Nucleus accumbens (tissue), 56 donors: Measurements from ENCODE around the gene VCAN.

Experiments
- DNase-seq, 56 donors: peaks; one replicate each; lab custom pipeline; 2025; lab: John Stamatoyannopoulos, UW

Gene VCAN

DNA sequence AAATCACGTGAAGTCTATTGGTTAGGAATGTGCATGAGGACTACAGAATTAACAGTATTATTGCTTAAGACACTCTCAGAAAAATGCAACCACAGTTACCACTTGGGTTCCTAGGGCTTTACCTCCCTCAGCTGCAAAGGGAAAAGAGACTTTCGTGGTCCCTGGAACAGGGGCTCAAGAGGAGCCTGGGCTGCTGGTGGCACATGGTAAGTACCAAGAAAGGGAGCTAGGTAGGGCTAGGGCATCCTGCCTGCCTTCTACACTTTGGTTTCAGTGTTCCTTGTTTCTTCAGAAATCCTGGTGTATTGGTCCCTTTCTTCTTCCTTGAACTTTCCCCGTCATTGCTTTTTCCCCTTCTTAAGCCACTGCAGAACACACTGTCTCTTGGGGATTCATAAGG is 7.3 kb upstream of the VCAN start:
- DNase-seq = no peak

DNA sequence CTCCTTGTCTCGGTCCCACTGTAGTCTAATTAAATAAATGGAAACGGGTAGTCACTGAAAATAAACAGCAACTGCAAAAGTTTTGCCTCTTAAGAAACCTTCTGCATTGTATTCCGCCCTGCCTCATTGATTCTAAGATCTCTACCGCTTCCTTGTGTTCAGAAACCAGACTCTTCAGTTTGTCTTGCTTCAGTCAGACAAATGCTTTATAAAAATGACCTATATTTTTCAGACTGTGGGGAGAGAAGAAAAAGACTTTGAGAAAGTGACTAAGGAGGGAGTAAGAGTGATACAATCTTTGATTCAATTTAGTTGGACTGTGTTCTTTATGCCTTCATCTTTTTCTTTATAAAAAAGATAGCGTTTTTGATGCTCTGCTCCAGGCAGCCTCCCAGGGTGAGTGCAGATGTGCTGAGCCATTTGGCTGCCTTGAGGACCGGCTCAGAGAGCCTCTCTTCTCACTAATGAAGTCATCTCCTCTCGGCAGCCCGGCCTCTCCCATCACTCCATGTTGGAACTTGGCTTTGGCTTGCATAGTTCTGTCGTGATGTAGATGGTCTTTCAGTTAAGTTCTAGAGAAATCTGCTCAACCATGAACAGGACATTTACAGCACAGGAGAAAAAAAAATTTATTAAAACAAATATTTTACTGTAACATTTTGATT is 4.0 kb upstream of the VCAN start:
- peak in 1 of 56 donors; percentile 8 for DNase-seq

DNA sequence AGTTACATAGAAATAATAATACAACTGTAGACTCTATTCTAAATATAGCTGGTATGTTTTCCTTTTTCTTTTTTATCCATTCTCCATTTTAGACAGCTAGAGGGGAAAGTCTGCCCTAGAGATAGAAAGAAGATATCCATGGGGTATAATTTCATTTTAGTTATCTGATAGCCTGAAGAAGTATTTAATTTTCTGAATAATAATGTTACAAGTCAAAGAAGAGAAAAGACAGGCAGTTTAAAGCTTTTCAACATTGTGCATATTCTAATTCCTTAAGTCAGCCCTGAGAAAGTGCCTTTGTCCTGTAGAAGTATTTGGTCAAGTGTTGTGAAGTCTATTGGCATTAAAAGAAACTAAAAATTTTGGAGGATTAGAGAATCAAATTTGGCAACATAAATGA is 2.5 kb upstream of the VCAN start:
- DNase-seq = no peak

DNA sequence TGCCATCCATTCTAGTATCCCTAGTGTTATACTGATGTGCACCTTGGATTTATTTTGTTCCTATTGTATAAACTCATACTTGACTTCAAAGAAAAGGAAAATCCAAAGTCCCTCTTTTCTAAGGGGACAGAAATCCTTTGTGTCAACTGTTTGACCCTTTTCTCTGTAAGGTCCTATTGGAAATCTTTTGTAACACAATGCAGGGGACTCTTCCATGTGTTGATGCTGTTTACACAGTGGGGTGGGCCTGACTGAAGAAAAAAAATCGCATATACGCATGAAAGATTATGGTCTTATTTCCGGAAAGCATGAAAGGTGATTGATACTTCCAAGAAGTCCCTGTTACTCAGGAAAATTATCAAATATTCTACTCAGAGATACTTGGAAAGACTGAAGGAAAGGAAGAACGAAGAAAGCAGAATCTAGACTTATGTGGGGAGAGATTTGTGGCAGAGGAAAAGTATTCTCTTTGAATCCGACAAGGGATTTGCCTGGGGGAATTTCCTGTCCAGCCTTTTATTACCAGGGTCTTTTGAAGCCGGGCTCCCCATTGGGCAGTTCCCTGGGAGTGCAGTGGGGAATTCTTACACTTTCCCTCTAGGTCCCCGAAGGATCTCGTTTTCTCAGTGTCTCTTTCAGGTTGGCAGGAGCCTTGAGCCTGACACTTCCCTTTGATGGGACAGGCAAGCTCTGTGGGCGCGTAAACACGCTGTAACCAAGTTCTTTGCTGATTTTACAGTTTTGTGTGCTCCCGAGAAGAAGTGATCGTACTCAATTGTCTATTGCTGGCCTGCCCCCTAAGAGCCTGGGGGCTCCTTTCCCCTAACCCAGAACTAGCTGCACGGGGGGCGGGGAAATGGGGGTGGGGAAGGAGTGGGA is 779 bp upstream of the VCAN start:
- DNase-seq = peak in 1 of 56 donors; percentile 26

DNA sequence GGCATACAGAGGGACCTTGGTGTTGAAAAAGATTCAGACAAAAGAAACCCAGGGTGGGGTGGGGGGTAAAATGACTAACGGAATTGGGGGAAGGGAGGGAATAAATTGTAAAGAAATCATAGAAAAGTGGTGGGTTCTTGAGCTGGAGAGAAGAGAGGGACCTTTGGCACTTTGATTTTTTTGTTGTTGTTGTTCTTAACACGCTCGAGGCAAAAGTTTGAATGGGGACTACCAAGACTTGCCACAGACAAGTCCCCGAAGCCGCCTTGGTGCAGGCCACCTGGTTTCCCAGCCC is 616 bp downstream of the VCAN start:
- no peak for DNase-seq

DNA sequence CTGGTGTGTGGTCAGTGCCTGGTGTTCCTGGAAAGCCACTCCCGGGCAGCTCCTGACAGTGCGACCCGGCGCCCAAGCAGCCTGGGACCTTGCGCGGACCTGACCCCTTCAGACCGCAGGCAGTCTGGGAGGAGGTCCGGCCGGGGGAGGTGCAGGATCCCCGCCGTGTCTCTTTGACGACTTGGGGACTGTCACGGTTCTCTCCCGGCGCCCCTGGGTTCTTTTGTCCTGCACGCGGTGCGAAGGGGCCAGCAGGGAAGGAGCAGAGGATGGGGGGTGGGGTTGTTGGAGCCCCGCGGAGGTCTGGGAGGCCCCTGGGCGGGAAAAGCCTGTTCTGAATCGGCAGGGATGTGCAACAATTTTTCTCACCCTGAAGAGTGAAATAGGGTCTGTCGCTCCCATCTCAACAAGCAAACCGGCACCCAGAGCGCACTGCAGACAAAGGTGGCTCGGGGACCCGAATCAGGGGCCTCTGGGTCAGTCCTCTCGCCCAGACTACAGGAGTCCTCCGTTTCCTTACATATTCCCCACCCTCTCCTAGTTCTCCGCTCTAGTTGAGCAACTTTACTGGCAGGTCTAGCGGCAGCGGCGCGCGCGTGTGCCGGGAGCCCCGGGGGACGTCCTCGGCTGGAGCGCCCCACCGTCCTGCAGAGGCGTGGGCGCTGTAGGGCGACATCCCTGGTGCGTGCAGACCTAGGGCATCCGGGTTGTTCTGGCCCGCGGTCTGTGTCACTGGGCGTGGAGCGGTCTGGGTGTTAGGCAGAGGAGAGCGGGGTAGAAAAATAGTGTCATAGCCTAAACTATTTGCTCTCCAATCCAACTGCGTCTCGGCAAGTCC is 1.2 kb downstream of the VCAN start:
- peak in 26 of 56 donors; percentile 2 to 55 (median 28) for DNase-seq

DNA sequence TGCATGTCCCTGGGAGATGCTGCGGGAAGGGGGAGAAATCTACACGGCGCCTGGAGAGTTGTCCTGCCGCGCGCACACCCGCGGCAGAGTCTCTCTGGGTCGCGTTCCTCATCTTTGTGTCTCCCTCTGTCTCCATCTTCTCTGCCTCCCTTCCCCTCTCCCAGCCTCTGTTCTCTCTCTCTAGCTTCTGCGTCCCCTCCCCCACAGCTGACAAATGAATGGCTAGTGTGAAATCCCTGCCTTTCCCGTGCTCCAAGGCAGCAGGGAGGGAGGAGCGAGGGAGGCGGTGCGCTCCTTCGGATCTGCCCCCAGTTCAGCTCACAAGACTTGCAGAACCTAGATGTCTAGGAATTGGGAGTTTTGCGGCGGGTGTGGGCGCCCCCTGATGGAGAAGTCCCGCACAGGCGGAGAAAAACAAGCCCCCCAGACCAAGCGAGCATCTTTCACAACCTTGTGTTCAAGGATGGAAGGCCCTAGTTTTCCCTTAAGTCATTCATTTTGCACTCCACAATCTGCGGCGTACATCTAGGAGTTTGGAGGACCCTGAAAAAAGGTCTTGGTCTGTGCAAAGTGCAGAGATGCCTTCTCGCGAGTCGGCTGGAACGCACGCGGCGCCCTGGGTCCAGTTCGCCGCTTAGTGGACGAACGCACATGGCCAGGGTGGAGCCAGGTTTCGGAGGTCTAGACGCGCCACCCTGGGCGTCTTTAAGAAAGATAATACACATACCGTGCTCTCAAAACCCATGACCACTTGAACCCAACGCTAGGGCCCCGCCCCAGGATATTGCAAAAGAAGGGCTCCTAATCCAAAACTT is 2.0 kb downstream of the VCAN start:
- DNase-seq = peak; percentile 35 to 92 (median 78)

DNA sequence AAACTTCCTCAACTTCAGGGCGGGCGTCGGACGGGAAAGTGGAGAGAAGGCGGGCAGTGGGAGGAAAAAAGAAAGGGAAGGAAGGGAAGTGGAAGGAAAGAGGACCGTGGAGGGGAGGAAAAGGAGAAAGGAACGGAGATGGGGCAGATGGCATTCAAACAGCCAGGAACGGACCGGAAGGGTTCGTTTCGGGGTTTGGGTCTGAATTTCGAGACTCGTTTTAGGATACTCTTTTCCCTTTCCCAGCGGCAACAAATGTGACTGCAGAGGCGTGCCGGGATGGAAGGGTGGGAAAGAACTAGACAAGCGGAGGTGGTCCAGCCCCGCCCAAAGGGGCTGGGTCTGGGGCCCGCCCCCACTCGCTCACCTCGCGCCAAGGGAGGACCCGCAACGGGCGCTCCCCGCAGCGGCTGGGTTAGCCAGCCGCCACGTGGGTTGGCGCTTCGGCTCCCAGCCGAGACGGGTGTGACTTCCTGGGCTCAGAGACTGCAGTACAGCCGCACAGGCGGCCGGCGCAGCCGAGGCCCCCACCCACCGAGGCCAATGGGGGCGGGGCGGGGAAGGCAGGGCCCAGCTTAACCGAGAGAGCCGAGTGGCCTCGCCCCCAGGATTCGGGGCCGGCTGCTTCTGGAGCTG is 2.7 kb downstream of the VCAN start:
- peak in 48 of 56 donors; percentile 5 to 82 (median 47) for DNase-seq

DNA sequence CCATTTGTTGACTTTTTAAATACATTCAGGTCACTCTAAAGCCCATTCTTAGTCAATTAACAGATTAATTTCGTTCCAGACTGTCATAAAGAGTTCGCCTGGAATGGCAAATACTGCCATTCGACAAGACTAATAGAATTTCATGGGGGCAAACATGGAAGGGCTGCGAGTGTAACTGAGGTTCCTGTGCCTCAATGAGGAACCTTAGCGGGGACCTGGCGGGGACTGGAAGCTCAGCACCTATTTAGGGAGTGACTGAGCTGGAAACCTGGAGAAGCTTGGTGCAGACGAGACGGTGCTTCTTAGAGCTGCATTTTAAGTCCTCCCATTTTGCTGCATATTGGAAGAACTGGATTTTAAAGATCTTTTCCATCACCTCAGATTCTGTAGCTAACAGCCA is 3.4 kb downstream of the VCAN start:
- no peak for DNase-seq

DNA sequence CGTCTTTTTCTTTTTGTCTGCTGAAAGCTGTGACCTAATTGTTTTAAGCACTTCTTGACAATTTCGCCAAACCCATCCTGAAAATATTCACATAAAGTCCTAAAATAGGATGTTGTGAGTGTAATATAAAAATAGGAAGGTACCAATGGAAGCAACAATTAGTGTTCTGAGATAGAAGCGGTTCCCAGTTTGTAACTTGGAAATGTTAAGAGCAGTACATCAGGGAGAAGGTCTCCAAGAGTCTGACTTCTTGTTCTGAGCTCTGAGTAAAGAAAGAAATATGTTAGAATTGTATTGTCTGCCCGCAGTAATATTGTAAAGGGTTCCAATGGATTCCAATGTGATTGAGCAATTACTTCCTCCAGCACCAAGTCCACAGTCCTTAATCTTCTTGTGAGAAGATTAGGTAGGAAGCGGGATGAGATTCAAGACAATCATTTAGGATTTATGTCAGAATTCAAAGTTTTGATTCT is 3.9 kb downstream of the VCAN start:
- DNase-seq = no peak

DNA sequence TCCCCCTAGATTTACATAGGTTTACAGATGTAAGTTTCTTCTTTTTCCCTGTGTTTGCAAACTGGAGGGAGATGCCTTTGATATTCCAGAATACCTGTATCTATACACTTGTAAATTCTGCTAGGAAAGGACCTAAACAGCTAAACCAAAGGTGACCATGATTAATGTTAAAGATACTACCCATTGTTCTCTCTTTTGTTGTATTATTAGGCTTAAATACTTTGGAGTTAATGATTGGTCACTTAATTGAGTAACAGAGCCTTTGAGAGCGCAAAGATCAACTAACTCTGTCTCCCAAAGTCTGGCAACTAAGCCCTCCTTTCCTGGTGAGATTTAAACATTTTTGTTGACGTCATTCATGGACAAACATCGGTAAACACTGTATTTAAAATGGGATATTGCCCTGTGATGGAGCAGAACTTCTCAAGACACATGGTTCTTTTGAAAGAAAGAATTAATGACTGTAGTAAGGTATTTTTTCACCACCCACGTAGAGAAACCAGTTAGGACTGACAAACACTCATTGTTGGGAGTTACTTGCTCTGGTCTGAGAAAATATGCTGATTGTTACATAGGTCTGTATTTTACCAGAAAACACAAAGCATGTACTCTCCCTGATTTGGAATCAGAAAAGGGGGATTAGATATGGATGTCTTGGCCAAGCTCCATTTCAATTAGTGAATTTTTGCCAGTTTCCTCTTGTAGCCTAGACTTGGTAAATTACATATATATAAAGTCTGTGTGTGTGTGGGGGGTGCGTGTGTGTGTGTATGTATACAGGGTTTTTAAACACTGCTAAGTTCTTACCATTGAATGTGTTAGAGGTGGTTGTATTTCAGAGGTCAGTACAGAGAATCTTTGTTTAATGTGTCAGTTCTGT is 4.6 kb downstream of the VCAN start:
- no peak for DNase-seq

DNA sequence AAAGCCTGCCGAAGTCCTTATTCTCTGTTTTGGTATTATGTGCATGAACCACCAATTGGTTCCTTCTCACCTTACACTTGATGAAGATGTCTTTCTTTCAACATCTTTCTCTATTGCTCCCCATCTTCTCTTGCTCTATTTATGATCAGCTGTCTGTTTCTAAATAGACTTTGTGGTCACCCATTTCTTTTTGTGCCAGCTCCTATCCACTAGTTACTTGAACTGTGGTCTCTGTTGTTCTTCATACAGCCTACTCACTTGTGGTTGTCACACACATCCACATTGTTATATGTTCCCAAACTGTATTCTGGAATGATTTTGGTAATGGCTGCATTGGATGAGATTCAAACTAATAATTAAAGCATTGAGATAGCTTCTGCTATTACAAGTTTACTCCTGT is 11.4 kb downstream of the VCAN start:
- DNase-seq = no peak

DNA sequence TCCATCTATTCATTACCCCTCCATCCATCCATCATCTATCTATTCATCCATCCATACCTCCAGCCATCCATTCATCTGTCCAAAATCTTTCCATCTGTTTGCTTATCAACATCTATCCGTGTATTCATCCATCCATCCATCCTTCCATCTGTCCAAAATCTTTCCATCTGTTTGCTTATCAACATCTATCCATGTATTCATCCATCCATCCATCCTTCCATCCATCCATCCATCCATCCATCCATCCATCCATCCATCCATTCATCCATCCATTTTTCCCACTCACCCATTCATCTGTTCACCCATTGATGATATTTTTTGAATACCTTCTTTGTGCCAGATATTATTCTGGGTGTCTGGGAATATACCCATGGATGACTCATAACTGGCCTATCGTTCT is 12.8 kb downstream of the VCAN start:
- DNase-seq = no peak

DNA sequence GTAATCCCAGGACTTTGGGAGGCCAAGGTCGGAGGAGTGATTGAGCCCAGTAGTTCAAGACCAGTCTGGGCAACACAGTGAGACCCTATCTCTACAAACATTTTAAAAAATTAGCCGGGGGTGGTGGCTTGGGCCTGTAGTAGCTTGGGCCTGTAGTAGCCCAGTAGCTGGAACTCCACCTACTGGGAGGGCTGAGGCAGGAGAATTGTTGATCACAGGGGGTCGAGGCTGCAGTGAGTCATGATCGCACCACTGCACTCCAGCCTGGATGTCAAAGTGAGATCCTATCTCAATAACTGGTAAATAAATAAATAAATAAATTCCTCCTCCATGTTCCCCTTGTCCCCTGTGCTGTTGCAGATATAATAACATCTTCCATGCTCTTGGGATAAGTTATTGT is 14.3 kb downstream of the VCAN start:
- DNase-seq = no peak

DNA sequence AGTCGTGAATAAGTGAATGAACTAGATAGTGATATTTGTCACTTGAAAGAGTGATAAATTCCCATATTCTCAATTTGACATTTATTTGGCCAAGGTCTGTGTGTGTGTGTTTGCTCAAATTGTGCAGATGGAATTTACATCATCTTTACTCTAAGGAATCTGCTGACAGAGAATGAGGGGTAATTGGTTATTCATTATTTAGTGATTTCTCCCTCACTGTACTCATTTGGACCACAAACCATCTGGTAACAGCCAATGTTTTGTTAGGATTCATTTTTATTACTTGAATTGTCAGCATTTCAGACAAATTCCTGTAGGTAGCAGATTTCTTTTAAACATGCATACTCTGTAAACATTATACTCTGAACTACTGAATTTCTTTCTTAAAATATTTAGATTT is 15.6 kb downstream of the VCAN start:
- no peak for DNase-seq

DNA sequence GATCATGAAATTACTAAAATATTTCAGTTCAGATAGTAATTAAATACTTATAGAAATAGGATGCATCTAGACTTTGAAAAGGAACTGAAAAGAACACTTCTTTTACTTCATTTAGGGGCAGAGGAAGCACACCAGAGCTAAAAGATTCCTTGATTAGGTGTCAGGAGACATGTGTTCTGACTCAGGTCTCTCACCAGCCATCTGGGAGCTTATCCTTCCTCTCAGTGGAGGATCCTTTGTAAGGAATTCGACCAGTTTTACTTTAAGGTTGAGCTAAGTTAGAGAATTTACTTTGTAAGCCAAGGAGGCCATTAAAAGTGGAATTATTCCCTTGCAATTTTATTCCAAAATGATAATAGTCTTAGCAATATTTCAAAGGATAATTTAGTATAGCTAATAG is 16.7 kb downstream of the VCAN start:
- DNase-seq = no peak

DNA sequence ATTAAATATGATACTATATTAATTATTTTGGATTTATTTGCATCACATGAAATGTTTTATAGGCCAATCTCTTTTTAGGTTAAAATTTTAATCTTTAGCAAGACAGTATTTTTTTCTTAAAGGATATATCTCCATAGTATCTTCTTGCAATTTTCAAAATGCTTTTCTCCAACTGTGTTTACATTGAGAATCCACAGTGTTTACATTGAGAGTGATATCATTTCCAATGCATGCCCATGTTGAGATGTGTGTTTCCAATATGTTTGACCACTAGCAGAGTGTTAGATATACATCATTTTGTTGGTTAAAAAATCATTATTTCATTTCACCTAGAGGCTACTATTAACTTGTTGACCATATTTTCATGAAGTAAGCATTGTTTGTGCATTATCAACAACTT is 17.3 kb downstream of the VCAN start:
- DNase-seq = no peak

DNA sequence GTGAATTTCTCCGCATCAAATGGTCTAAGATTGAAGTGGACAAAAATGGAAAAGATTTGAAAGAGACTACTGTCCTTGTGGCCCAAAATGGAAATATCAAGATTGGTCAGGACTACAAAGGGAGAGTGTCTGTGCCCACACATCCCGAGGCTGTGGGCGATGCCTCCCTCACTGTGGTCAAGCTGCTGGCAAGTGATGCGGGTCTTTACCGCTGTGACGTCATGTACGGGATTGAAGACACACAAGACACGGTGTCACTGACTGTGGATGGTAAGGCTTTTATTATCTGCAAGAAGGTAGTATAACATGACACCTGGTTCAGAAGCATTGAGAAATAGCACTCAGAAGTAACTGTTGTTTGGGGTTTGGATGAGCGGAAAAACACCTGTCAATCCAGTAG is 18.7 kb downstream of the VCAN start:
- no peak for DNase-seq

DNA sequence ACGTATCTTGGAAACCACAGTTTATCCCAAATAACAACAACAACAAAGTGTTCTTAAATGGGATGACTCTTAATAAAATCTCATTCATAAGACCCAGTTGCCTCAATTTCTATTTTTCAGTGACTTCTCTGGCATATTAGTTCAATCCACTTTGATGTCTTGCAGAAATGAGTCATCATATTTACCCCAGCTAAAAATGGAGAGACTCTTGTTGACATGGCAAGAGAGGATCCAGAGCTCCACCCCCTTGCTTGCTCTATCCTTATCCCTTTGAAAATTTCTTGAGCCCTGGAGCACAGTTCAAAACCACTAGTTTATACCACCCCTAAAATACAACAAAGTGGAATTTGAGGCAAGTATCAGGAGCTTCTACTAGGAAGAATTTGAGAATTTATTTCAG is 20.8 kb downstream of the VCAN start:
- DNase-seq = no peak
